Stimulated activated CD4-positive, alpha-beta T cell treated with anti-CD3 and anti-CD28 coated beads, TNF-alpha, amount 100 ng/mL, for 1 hour (primary cell): ENCODE measurements around the gene UBE2E2.

Source experiments
- DNase-seq, 3 donors: peaks; one replicate each; pipeline ENCODE4 v3.0.0-alpha.2; 2020; ENCODE audit warnings: low read depth in 3 of 3, low spot score in 1 of 3

The UBE2E2 gene

GRCh38 chr3:23383875-23384274, 180.7 kb downstream of the UBE2E2 start:
- no peak for DNase-seq

GRCh38 chr3:23385327-23385726, 182.2 kb downstream of the UBE2E2 start:
- no peak for DNase-seq

GRCh38 chr3:23387286-23387918, 184.3 kb downstream of the UBE2E2 start:
- DNase-seq: no peak

GRCh38 chr3:23389089-23389488, 186.0 kb downstream of the UBE2E2 start:
- no peak for DNase-seq

- DNase-seq: no peak
These were observed 186.6 kb downstream of the UBE2E2 start for GRCh38 chr3:23389686-23390085.

GRCh38 chr3:23390446-23390845, 187.3 kb downstream of the UBE2E2 start:
- no peak for DNase-seq

GRCh38 chr3:23390989-23391553, 187.9 kb downstream of the UBE2E2 start:
- DNase-seq: no peak

- no peak for DNase-seq
These were observed 192.0 kb downstream of the UBE2E2 start for GRCh38 chr3:23395115-23395514.

GRCh38 chr3:23396746-23397145, 193.6 kb downstream of the UBE2E2 start:
- no peak for DNase-seq

- DNase-seq: no peak
These were observed 196.1 kb downstream of the UBE2E2 start for GRCh38 chr3:23399221-23399620.

- DNase-seq: no peak
These were observed 199.8 kb downstream of the UBE2E2 start for GRCh38 chr3:23402728-23403492.

GRCh38 chr3:23404246-23404645, 201.1 kb downstream of the UBE2E2 start:
- no peak for DNase-seq

- no peak for DNase-seq
These were observed 202.0 kb downstream of the UBE2E2 start for GRCh38 chr3:23405081-23405480.

GRCh38 chr3:23406601-23407000, 203.5 kb downstream of the UBE2E2 start:
- DNase-seq: no peak

GRCh38 chr3:23418026-23418425, 214.9 kb downstream of the UBE2E2 start:
- no peak for DNase-seq

GRCh38 chr3:23421811-23422516, 218.8 kb downstream of the UBE2E2 start:
- DNase-seq: no peak

- no peak for DNase-seq
These were observed 219.4 kb downstream of the UBE2E2 start for GRCh38 chr3:23422517-23422851.

- DNase-seq: no peak
These were observed 222.3 kb downstream of the UBE2E2 start for GRCh38 chr3:23425410-23425809.

GRCh38 chr3:23430781-23431398, 227.8 kb downstream of the UBE2E2 start:
- DNase-seq: no peak

GRCh38 chr3:23431764-23432163, 228.6 kb downstream of the UBE2E2 start:
- DNase-seq: no peak

- DNase-seq: no peak
These were observed 232.2 kb downstream of the UBE2E2 start for GRCh38 chr3:23435318-23435717.

GRCh38 chr3:23435904-23436303, 232.8 kb downstream of the UBE2E2 start:
- DNase-seq: no peak
